ENCODE data around the gene RIN1. TPM values are rescaled to one million over a fixed set of nuclear protein-coding genes. Genes with fewer than 3 reads are reported as not detected.

RIN1 gene
- total and polyA plus RNA-seq, 3 experiments from 2014 or later: 1.5 to 2.3 (median 1.7) TPM

GRCh38 chr11:66349084-66349386 is 12.8 kb upstream of the RIN1 start:
- peak in 1 of 5 donors; percentile 36 for DNase-seq
- Histone ChIP-seq H3K27me3 (ENCODE audit: insufficient read depth, low read length, poor library complexity, severe bottlenecking) (no peaks in the 10 kb centered on the region), H3K4me1 (ENCODE audit: insufficient read depth, low read length) (peaks cover 31% of the 10 kb centered on the region), H3K27ac (ENCODE audit: low read depth, low read length) (no peak overlapping the region), H3K4me3 (ENCODE audit: low read length) (no peak overlapping the region), H3K36me3 (ENCODE audit: insufficient read depth, low read length) (no peaks in the 10 kb centered on the region), H3K9me3 (ENCODE audit: low read length) (no peaks in the 10 kb centered on the region)
- Mint-ChIP-seq H3K27ac (peak overlapping the region; percentile 24 to 99 (median 49)), H3K9me3 (peaks cover 0 to 4% (median 0%) of the 10 kb centered on the region in 5 donors), H3K27me3 (peaks cover 0 to 8% of the 10 kb centered on the region in 2 donors), H3K36me3 (peaks cover 0 to 21% (median 5%) of the 10 kb centered on the region in 3 donors), H3K4me3 (peak overlapping the region; percentile 17 to 100 (median 96)), H3K4me1 (peaks cover 25 to 42% (median 30%) of the 10 kb centered on the region in 3 donors)
- CTCF ChIA-PET: interaction anchor here (2.0 kb wide), 1 partner anchor 37 kb away, joined by 7 read pairs; no protein-coding TSS in a partner anchor
- POLR2A ChIA-PET: interaction anchor here (0.6 kb wide), 1 partner anchor 10 kb away, joined by 5 read pairs; no protein-coding TSS in a partner anchor

DNA sequence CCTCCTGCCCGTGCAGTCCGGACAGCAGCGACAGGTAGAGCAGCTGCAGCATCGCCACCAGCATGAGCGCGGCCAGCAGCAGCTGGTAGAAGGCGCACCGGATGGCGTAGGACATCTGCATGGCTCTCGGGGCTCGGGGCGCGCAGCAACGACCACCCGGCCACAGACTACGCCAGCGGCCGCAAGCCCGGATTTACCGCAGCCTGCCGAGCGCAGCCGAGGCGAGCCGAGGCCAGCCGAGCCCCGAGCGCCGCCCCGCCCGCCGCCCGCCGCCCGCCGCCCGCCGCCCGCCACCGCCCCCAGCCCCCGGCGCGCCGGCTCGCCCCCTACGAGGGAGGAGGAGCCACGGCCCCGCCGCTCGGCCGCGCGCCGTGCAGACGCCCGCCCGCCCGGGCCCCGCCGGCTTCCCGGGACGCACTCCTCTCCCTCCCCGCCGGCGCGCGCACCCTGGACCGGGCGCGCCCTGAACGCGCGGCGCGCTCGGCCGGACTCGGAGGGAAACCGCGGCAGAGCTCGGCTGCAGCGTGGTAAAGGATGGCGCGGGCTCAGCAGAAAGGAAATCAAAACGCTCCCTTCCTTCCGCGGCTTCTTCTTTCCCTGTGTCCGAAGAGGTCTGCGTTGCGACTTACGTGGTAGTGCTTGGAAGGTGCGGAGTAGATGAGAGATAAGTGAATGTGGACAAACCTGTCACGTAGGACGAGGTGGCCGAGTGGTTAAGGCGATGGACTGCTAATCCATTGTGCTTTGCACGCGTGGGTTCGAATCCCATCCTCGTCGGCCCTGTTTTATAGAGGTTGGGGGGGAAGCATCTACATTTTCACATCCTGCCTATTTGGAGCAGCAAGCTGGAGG is 11.4 kb upstream of the RIN1 start, which contains the start of gene B4GAT1:
Gene B4GAT1, minus strand, starts transcription at position 205 of the 852 bp plus-strand sequence. Its CDS starts 84 bp downstream, at position 121.
- no peaks in the 10 kb centered on the region for H3K27me3 ChIP-seq (ENCODE audit: insufficient read depth, low read length, poor library complexity, severe bottlenecking)
- Mint-ChIP-seq H3K27ac (peak within 1 kb of the TSS; percentile 96 to 100 (median 97)), H3K9me3 (peaks cover 0 to 4% (median 0%) of the 10 kb centered on the region in 5 donors), H3K4me3 (peak within 1 kb of the TSS; percentile 96 to 100 (median 98)), H3K27me3 (peaks cover 0 to 10% of the 10 kb centered on the region in 2 donors), H3K4me1 (peaks cover 39 to 56% (median 44%) of the 10 kb centered on the region in 3 donors), H3K36me3 (peaks cover 3 to 23% (median 3%) of the 10 kb centered on the region in 3 donors)
- H3K4me1 ChIP-seq (ENCODE audit: insufficient read depth, low read length): peaks cover 44% of the 10 kb centered on the region
- no peaks in the 10 kb centered on the region for H3K9me3 ChIP-seq (ENCODE audit: low read length)
- ChIA-PET POLR2A (interaction anchor here (1.1 to 1.8 kb wide), 4 partner anchors 24 to 58 kb away, joined by 3 to 13 read pairs (median 6); partner anchors contain the start of genes CD248, SLC29A2 and YIF1A), CTCF (interaction anchor here (0.6 to 2.2 kb wide), 6 partner anchors 14 to 636 kb away, joined by 3 to 13 read pairs (median 5); partner anchors contain the start of gene KAT5)
- H3K27ac ChIP-seq (ENCODE audit: low read depth, low read length): peak within 1 kb of the TSS; percentile 70
- peak; percentile 52 to 89 (median 80) for DNase-seq
- peak within 1 kb of the TSS; percentile 87 for H3K4me3 ChIP-seq (ENCODE audit: low read length)
- H3K36me3 ChIP-seq (ENCODE audit: insufficient read depth, low read length): no peaks in the 10 kb centered on the region

GRCh38 chr11:66346476-66347424 is 10.5 kb upstream of the RIN1 start:
- peaks cover 3 to 29% (median 4%) of the 10 kb centered on the region in 3 donors for H3K36me3 Mint-ChIP-seq

DNA sequence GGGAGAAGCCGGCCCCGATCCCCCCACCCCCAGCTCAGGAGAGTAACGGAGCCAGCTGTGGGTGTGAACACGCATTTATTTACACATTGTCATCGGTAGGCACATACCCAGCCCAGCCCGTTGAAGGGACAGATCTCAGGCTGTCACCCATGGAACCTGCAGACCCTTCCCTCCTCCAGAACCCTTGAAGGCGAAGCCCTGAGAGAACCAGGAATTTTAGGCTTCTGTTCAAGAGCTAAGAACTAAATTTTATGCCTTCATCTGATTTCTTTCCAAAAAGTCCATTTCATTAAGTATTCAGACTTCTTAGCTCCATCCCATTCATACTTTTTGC is 9.0 kb upstream of the RIN1 start:
- Histone ChIP-seq H3K36me3 (ENCODE audit: insufficient read depth, low read length) (peaks cover 16% of the 10 kb centered on the region), H3K27me3 (ENCODE audit: insufficient read depth, low read length, poor library complexity, severe bottlenecking) (no peaks in the 10 kb centered on the region), H3K9me3 (ENCODE audit: low read length) (no peaks in the 10 kb centered on the region), H3K27ac (ENCODE audit: low read depth, low read length) (peak overlapping the region; percentile 92), H3K4me3 (ENCODE audit: low read length) (peak overlapping the region; percentile 96), H3K4me1 (ENCODE audit: insufficient read depth, low read length) (peaks cover 45% of the 10 kb centered on the region)
- H3K4me1 Mint-ChIP-seq: peaks cover 43 to 65% (median 50%) of the 10 kb centered on the region in 3 donors
- H3K4me3 Mint-ChIP-seq: peak overlapping the region; percentile 96 to 100 (median 97)
- H3K9me3 Mint-ChIP-seq: peaks cover 0 to 4% (median 0%) of the 10 kb centered on the region in 5 donors
- POLR2A ChIA-PET: interaction anchor here (0.6 to 1.8 kb wide), 5 partner anchors 18 to 497 kb away, joined by 3 to 8 read pairs (median 6); partner anchors contain the start of genes CD248, RBM4 and SLC29A2
- H3K36me3 Mint-ChIP-seq: peaks cover 4 to 43% (median 8%) of the 10 kb centered on the region in 3 donors
- H3K27me3 Mint-ChIP-seq: peaks cover 0 to 10% of the 10 kb centered on the region in 2 donors
- peak overlapping the region; percentile 96 to 99 (median 98) for H3K27ac Mint-ChIP-seq
- CTCF ChIA-PET: interaction anchor here (1.0 to 8.6 kb wide), 7 partner anchors 9 to 41 kb away, joined by 3 to 72 read pairs (median 8); partner anchors contain the start of genes RIN1 and SLC29A2
- no peak for DNase-seq

More at GRCh38 chr11:66346476-66347424, 10.5 kb upstream of the RIN1 start:
- peak overlapping the region; percentile 87 for H3K4me3 ChIP-seq (ENCODE audit: low read length)
- Mint-ChIP-seq H3K4me3 (peak overlapping the region; percentile 96 to 100 (median 97)), H3K9me3 (peaks cover 0 to 4% (median 0%) of the 10 kb centered on the region in 5 donors), H3K27ac (peak overlapping the region; percentile 38 to 99 (median 96)), H3K27me3 (peaks cover 0 to 10% of the 10 kb centered on the region in 2 donors), H3K4me1 (peaks cover 39 to 59% (median 47%) of the 10 kb centered on the region in 3 donors)
- H3K9me3 ChIP-seq (ENCODE audit: low read length): no peaks in the 10 kb centered on the region
- no peaks in the 10 kb centered on the region for H3K27me3 ChIP-seq (ENCODE audit: insufficient read depth, low read length, poor library complexity, severe bottlenecking)
- peak overlapping the region; percentile 70 for H3K27ac ChIP-seq (ENCODE audit: low read depth, low read length)
- H3K4me1 ChIP-seq (ENCODE audit: insufficient read depth, low read length): peaks cover 45% of the 10 kb centered on the region
- peak in 1 of 5 donors; percentile 44 for DNase-seq
- POLR2A ChIA-PET: interaction anchor here (0.6 to 1.8 kb wide), 6 partner anchors 20 to 58 kb away, joined by 3 to 13 read pairs (median 6); partner anchors contain the start of genes CD248, SLC29A2 and YIF1A
- H3K36me3 ChIP-seq (ENCODE audit: insufficient read depth, low read length): peaks cover 2% of the 10 kb centered on the region
- CTCF ChIA-PET: interaction anchor here (0.6 to 2.2 kb wide), 6 partner anchors 29 to 635 kb away, joined by 3 to 13 read pairs (median 5); partner anchors contain the start of gene KAT5

- Mint-ChIP-seq H3K9me3 (peaks cover 0 to 4% (median 0%) of the 10 kb centered on the region in 5 donors), H3K27me3 (peaks cover 0 to 10% of the 10 kb centered on the region in 2 donors), H3K36me3 (peaks cover 4 to 49% (median 8%) of the 10 kb centered on the region in 3 donors), H3K4me3 (peak within 1 kb of the TSS; percentile 96 to 100 (median 97)), H3K27ac (peak within 1 kb of the TSS; percentile 96 to 99 (median 98)), H3K4me1 (peaks cover 43 to 65% (median 50%) of the 10 kb centered on the region in 3 donors)
- H3K4me3 ChIP-seq (ENCODE audit: low read length): peak within 1 kb of the TSS; percentile 96
- peaks cover 45% of the 10 kb centered on the region for H3K4me1 ChIP-seq (ENCODE audit: insufficient read depth, low read length)
- ChIA-PET POLR2A (interaction anchor here (0.6 to 1.8 kb wide), 6 partner anchors 18 to 498 kb away, joined by 3 to 8 read pairs (median 6); partner anchors contain the start of genes CD248, RBM4 and SLC29A2), CTCF (interaction anchor here (0.7 to 8.6 kb wide), 9 partner anchors 8 to 44 kb away, joined by 3 to 72 read pairs (median 6); partner anchors contain the start of genes RIN1 and SLC29A2)
- H3K9me3 ChIP-seq (ENCODE audit: low read length): no peaks in the 10 kb centered on the region
- no peaks in the 10 kb centered on the region for H3K27me3 ChIP-seq (ENCODE audit: insufficient read depth, low read length, poor library complexity, severe bottlenecking)
- H3K36me3 ChIP-seq (ENCODE audit: insufficient read depth, low read length): peaks cover 22% of the 10 kb centered on the region
- peak within 1 kb of the TSS; percentile 92 for H3K27ac ChIP-seq (ENCODE audit: low read depth, low read length)
- peak; percentile 92 to 98 (median 94) for DNase-seq
Measured at GRCh38 chr11:66344550-66345315, 8.5 kb upstream of the RIN1 start, which contains the start of gene BRMS1. BRMS1 (minus strand) TSS chr11:66345104; CDS start chr11:66342234, 2,870 bp downstream.

DNA sequence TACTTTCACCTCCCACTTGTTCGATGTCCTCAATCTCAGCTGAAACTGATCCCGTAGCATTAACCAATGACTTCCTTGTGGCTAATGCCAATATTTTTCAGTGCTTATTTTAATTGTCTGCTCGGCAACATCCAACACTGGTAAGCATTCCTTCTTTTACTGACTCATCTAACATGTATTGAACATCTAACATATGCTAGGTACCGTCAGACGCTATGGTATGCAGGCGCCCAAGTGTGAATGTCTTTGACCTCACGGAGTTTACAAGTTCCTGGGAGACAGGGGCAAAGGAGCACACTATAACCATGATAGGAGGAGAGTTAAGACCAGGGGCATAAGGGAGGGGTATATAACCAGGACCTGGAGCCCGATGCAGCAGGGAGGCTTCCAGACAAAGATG is 6.9 kb upstream of the RIN1 start:
- Mint-ChIP-seq H3K27me3 (peaks cover 0 to 9% of the 10 kb centered on the region in 2 donors), H3K4me3 (peak overlapping the region; percentile 96 to 100 (median 97)), H3K9me3 (peaks cover 0 to 4% (median 0%) of the 10 kb centered on the region in 5 donors), H3K27ac (peak overlapping the region in 5 of 8 donors; percentile 59 to 99 (median 68)), H3K4me1 (peaks cover 40 to 60% (median 48%) of the 10 kb centered on the region in 3 donors), H3K36me3 (peaks cover 4 to 64% (median 11%) of the 10 kb centered on the region in 3 donors)
- ChIA-PET POLR2A (interaction anchor here (0.5 kb wide), 1 partner anchor 1011 kb away, joined by 3 read pairs; no protein-coding TSS in a partner anchor), CTCF (interaction anchor here (0.9 to 8.6 kb wide), 3 partner anchors 31 to 46 kb away, joined by 3 to 72 read pairs (median 6); no protein-coding TSS in a partner anchor)
- no peak overlapping the region for H3K27ac ChIP-seq (ENCODE audit: low read depth, low read length)
- peaks cover 31% of the 10 kb centered on the region for H3K36me3 ChIP-seq (ENCODE audit: insufficient read depth, low read length)
- H3K4me3 ChIP-seq (ENCODE audit: low read length): no peak overlapping the region
- H3K4me1 ChIP-seq (ENCODE audit: insufficient read depth, low read length): peaks cover 41% of the 10 kb centered on the region
- H3K9me3 ChIP-seq (ENCODE audit: low read length): no peaks in the 10 kb centered on the region
- DNase-seq: peak in 1 of 5 donors; percentile 30
- no peaks in the 10 kb centered on the region for H3K27me3 ChIP-seq (ENCODE audit: insufficient read depth, low read length, poor library complexity, severe bottlenecking)

All from CD8-positive, alpha-beta memory T cell (primary cell).